HL-60/S4 (cell line): ENCODE measurements around the gene ZNF488.
"Not testable (repeated sequence)": the region's sequence is repeated elsewhere in the genome, so short reads cannot be mapped to it uniquely, and the experiment has no call there.

ENCODE experiments used
- in situ Hi-C: fragments of 300-500 bp; cut with MboI; formaldehyde crosslinking; loops from 2 replicates; pipeline ENCODE4 v1.14.3; 2022; ENCODE audit warnings: low sequenced_read_pairs

The ZNF488 gene

DNA sequence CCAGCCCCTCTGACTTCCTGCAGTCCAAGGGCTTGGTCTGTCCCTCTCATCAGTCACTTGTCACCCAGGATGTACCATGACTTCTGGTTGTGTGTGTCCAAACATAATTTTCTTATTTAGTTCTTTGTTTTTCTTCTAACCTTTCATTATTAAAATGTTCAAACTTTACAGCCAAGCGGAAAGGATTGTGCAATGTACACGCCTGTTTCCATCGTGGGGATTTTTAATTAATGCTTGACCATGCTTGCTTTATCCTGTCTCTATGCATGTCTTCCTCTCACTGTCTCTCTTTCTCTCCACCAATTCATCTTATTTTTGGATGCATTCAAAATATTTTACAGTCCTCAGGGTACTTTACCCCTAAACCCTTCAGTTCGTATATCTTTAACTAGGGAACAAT, 26.2 kb upstream of the ZNF488 start:
- in situ Hi-C loops = no loop called here

- in situ Hi-C loops = no loop called here
Measured at GRCh38 chr10:47409866-47410256, 25.8 kb upstream of the ZNF488 start.

- in situ Hi-C loops = no loop called here
Measured at GRCh38 chr10:47409171-47409865, 25.2 kb upstream of the ZNF488 start.

- in situ Hi-C loops = no loop called here
Measured at GRCh38 chr10:47408606-47409005, 24.5 kb upstream of the ZNF488 start.

- in situ Hi-C loops = no loop called here
Measured at GRCh38 chr10:47406870-47407691, 23.0 kb upstream of the ZNF488 start.

- in situ Hi-C loops = no loop called here
Measured at GRCh38 chr10:47406548-47406869, 22.4 kb upstream of the ZNF488 start.

DNA sequence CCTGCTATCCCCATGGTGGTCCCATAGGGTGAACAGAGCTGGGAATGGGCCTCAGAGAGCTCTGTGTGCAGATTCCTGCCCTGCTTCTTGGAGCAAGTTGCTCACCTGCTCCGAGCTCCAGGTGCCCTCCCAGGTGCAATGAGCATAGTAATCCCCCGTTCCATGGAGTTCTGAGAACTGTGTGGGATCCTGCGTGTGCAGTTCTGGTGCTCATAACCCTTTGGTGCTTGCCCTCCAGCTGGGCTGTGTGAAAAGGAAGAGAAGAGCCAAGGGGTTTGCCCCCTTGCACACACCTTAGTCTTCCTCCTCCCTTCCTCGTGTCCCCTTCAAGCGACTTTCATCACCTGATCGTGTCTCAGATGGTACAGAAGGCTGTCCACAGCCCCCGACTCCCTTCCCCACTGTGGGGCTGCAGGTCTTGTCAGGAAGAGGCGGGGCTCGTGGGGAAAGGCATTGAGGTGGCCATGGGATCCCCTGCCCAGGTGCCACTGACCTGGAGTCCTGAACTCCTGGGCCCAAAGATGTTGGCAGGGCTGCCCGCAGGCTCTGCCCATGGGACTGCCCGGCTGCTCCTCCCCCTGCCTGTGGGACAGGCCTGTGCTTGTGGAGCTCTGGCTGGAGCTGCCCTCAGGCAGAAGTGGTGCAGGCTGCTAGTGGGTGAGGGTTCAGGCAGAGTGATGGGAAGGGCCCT, 21.9 kb upstream of the ZNF488 start:
- in situ Hi-C loops = no loop called here

GRCh38 chr10:47404937-47405336, 20.8 kb upstream of the ZNF488 start:
- in situ Hi-C loops = no loop called here

- in situ Hi-C loops = no loop called here
Measured at GRCh38 chr10:47404446-47404845, 20.4 kb upstream of the ZNF488 start.

DNA sequence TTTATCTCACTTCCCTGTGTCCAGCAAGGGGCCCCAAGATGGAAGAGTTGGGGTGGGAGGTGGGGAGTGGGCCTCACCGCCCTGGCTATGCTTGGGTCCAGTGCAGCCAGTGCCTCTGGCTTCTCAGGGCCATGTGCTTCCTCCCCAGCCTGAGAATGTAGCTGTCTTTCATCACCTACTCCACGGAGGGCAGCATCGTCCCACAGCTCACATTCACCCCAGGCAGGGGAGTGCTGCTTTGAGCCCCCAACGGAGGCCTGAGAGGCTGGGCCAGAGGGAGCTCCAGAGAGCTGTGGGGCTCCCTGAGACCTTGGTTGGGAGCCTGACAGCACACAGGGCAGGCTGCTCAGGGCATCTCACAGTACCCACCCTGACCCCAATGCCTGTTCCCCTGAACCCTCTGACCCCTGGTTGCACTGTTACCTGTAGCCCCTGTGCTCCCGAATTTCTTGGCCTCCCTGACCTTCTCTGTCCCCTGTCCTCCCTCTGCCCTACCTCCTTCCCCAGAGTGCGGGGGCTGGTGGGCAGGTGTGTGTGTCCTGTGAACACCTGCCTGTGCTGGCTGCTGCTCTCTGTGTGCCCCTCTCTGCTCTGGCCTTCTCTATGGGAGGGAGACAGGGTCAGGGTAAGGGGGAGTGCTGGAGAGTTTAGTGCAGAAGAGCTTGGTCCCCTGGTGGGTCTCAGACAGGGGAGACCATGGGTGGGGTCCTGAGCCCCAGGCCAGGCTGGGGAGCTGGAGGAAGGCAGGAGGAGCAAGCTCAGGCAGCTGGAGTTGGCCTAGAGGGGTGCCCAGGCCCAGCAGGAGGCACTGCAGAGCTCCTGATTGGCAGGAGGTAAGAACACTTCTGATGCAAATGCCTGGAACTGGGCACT, 19.6 kb upstream of the ZNF488 start:
- in situ Hi-C loops = no loop called here

- in situ Hi-C loops = no loop called here
Measured at GRCh38 chr10:47402641-47403301, 18.7 kb upstream of the ZNF488 start.

- in situ Hi-C loops = no loop called here
Measured at GRCh38 chr10:47401874-47402640, 18.0 kb upstream of the ZNF488 start.

- in situ Hi-C loops = no loop called here
Measured at GRCh38 chr10:47401210-47401609, 17.1 kb upstream of the ZNF488 start.

DNA sequence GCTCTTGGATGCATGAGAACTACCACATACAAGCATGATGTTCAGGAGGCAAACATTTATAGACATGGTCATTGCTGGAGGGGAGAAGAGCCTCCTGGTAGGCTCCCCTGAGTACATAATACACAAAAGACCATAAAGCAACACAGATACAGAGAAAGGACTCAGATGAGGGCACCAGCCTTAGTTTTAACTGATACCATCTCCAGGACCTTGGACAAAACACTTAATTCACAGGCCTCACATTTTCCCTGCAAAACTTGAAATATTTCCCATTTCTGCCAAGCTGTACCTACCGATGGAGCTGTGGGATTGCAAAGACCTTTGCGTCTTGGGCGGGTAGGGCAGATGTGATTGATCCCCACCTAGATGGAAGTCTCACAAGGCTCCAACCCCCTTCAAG, 16.7 kb upstream of the ZNF488 start:
- in situ Hi-C loops = no loop called here

DNA sequence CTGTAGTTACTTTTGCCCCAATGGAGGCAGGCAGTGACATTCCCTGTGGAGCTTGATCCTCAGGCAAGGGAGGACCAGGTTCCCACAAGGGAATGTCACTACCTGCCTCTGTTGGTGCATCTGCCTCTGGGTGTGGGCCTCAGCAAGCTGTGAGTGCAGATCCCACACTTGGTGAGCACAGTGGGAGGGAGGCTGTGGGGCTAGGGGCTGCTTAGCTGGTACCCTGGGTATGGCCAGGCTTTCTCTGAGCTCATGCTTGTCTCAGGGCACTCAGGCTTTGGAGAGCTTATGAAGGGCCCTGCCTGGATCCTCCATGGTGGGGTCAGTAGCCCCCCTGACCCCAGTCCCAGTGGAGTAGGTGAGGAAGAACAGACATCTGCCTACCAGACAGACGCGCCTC, 16.2 kb upstream of the ZNF488 start:
- in situ Hi-C loops = no loop called here

DNA sequence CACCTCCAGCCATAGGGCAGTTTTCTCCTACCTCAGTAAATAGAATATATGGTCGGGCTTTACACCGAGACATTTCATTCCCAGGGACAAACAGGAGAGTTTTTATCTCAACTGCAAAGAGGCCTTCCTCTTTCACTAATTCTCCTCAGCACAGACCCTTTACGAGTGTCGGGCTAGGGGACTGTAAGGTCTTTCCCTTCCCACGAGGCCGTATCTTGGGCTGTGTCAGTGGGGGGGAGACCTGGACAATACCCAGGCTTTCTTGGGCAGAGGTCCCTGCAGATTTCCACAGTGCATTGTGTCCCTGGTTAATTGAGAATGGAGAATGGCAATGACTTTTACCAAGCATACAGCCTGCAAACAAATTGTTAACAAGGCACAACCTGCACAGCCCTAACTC, 13.2 kb upstream of the ZNF488 start:
- in situ Hi-C loops = no loop called here

DNA sequence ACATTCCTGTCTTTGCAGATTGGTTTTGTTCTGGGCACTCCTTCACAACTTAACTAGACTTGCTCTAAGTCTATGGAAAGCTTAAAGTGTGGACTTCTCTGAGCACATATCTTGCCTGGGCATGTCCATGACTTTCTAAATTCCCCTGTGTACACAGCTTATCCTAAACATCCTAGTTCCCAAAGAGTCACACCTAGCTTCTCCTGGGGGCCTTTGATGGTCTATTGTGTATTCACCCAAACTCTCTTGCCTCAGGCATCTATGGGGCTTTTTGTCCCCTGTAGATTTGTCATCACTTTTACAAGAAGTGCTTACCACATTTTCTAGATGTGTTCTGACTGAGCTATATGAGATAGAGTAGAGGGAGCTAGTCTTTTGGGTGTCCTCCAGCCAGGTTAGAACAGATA, 12.2 kb upstream of the ZNF488 start:
- in situ Hi-C loops = no loop called here

DNA sequence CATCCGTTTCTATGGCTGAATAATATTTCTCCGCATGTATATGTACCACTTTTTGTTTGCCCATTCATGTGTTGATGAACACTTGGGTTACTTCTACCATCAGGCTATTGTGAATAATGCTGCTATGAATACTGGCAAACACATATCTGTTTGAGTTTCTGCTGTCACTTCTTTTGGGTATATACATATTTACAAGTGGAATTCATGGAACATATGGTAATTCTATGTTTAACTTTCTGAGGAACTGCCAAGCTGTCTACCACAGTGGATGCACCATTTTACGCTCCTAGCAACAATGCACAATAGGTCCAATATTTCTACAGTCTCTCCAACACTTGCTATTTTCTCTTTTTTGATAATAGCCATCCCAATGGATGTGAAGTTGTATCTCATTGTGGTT, 5.5 kb upstream of the ZNF488 start:
- in situ Hi-C loops = no loop called here

DNA sequence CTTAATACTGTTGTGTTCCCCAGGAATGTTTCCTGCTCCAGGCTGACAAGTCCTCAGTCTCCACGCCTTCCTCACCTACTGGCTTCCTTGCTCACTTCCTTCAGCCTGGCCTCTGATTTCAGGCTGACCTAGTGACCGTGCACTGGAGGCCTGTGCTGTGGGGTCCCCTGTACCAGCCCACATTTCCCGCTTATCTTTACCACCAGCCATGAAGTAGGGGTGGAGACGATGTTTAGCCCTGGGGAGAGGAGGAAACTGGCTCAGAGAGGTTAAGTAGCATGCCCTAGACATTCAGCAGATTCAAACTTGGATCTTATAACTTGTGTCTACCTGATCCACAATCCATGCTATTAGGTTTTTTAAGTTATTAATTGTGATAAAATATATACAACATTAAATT, 4.8 kb upstream of the ZNF488 start:
- in situ Hi-C loops = no loop called here

DNA sequence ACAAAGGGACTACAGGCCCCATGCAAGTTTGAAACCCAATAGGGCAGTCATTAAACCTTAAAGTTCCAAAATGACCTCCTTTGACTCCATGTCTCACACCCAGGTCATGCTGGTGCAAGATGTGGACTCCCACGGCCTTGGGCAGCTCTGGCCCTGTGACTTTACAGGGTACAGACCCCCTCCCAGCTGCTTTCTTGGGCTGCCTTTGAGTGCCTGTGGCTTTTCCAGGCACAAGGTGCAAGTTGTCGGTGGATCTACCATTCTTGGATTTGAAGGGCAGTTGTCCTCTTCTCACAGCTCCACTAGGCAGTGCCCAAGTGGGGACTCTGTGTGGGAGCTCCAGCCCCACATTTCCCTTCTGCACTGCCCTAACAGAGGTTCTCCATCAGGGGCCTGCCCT, 2.0 kb upstream of the ZNF488 start:
- in situ Hi-C loops = not testable (repeated sequence)
